ENCODE results near the gene NAT16. TPM values are rescaled to one million over a fixed set of nuclear protein-coding genes. Genes with fewer than 3 reads are reported as not detected.

Gene NAT16
- total RNA-seq, 2 experiments from 2014 or later: not detected

DNA sequence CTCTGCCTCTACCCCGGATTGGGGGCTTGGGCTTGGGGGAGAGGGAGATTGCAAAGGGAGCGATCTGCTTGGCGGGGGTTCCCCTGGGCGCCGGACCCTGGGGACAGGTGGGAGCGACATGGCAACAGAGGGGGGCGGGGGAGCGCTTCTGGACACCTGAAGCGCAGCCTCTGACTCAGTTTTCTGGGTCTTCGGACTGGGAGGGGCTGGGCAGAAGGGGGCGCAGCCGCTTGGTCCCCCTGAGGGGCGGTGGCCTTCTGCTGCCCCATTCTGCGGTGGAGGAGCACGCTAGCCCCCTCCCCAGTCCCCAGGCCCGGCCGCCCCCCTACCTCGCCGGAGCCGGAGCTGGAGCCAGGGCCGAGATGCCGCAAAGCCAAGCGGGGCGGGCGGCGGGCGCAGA, 380 bp downstream of the NAT16 start:
- ATAC-seq (no peak), DNase-seq (no peak)
- ChIA-PET POLR2A (no interaction called here), CTCF (interaction anchor here (1.8 kb wide), 1 partner anchor 36 kb away, joined by 5 read pairs; no protein-coding TSS in a partner anchor)
- no peaks in the 10 kb centered on the region for H3K36me3 Mint-ChIP-seq (ENCODE audit: low read depth)
- H3K4me1 Mint-ChIP-seq (ENCODE audit: low read depth): peaks cover 2% of the 10 kb centered on the region
- H3K4me3 Mint-ChIP-seq: no peak overlapping the region
- H3K27ac Mint-ChIP-seq: no peak overlapping the region
- H3K9me3 Mint-ChIP-seq (ENCODE audit: insufficient read depth): no peaks in the 10 kb centered on the region
- peaks cover 65% of the 10 kb centered on the region for H3K27me3 Mint-ChIP-seq (ENCODE audit: low read depth)

- CTCF ChIA-PET: no interaction called here
- POLR2A ChIA-PET: no interaction called here
- no peak overlapping the region for H3K27ac Mint-ChIP-seq
- H3K9me3 Mint-ChIP-seq (ENCODE audit: insufficient read depth): no peaks in the 10 kb centered on the region
- H3K4me3 Mint-ChIP-seq: no peak overlapping the region
- ATAC-seq (no peak), DNase-seq (no peak)
- H3K27me3 Mint-ChIP-seq (ENCODE audit: low read depth): peaks cover 70% of the 10 kb centered on the region
- H3K4me1 Mint-ChIP-seq (ENCODE audit: low read depth): peaks cover 8% of the 10 kb centered on the region
- no peaks in the 10 kb centered on the region for H3K36me3 Mint-ChIP-seq (ENCODE audit: low read depth)
Observed at GRCh38 chr7:101179117-101179516, 976 bp downstream of the NAT16 start.

DNA sequence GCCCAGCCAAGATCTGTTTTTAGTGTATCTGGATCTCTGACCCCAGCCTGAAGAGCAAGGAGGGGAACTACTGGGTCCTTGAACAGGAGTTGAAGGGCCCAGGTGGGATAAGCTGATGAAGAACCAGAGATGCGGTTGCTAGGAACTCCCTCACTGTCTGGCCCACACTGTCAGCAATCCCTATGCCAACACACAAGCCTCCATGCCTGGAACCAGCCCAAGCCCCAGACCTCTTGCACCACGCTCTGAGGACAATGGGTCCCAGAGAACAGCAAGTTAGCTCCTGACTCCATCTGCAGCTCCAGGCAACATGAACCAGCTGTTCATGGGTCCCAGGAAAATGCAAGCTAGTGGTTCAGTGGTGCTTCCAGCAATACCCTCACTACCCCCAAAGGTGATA, 2.4 kb downstream of the NAT16 start:
- no peak for ATAC-seq
- CTCF ChIA-PET: interaction anchor here (1.1 to 2.7 kb wide), 4 partner anchors 10 to 40 kb away, joined by 3 to 14 read pairs (median 8); partner anchors contain the start of genes PLOD3 and ZNHIT1
- H3K27ac Mint-ChIP-seq: no peak overlapping the region
- POLR2A ChIA-PET: no interaction called here
- no peak overlapping the region for H3K4me3 Mint-ChIP-seq
- peaks cover 18% of the 10 kb centered on the region for H3K4me1 Mint-ChIP-seq (ENCODE audit: low read depth)
- no peaks in the 10 kb centered on the region for H3K36me3 Mint-ChIP-seq (ENCODE audit: low read depth)
- peaks cover 80% of the 10 kb centered on the region for H3K27me3 Mint-ChIP-seq (ENCODE audit: low read depth)
- no peaks in the 10 kb centered on the region for H3K9me3 Mint-ChIP-seq (ENCODE audit: insufficient read depth)
- no peak for DNase-seq

DNA sequence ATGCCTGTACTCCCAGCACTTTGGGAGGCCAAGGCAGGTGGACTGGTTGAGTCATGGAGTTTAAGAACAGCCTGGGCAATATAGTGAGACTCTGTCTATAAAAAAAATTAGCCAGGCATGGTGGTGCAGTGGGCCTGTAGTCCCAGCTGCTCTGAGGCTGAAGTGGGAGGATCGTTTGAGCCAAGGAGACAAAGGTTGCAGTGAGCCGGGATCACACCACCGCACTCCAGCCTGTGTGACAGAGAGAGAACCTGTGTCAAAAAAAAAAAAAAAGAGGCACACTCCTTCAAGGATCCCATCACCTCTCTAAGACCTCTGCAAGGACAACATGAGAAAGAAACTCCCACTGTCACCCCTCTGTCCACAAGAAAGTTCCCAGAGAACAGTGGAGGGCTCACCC, 4.4 kb downstream of the NAT16 start:
- Mint-ChIP-seq H3K4me1 (ENCODE audit: low read depth) (peaks cover 33% of the 10 kb centered on the region), H3K27ac (no peak overlapping the region), H3K36me3 (ENCODE audit: low read depth) (no peaks in the 10 kb centered on the region), H3K4me3 (no peak overlapping the region), H3K9me3 (ENCODE audit: insufficient read depth) (no peaks in the 10 kb centered on the region), H3K27me3 (ENCODE audit: low read depth) (peaks cover 83% of the 10 kb centered on the region)
- ChIA-PET CTCF (interaction anchor here (2.7 to 2.8 kb wide), 2 partner anchors 17 to 32 kb away, joined by 14 to 19 read pairs; no protein-coding TSS in a partner anchor), POLR2A (no interaction called here)
- no peak for DNase-seq
- ATAC-seq: no peak

DNA sequence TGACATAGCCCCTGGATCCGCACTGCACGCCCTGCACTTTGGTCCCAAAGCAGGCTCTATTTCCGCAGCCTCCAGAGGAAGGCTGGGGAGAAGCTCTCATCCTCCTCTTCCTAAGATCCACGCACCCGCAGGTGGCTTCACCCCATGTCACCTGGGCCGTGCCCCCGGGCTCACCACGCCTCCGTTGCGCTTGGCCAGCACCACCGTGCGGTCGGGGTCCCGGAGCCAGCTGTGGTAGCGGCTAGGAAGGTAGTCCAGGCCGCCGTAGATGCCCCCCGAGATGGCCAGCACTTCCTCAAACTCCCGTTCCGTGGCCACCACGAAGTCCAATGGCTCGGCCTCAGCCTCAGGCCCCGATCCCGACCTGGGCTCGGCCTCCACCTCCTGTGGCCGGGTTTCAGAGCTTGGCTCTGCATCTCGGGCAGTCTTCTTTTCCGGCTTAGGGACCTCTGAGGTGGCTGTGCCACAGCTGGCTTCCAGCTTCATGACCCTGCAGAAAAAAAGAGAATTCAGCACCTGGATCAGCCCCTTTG, 5.7 kb downstream of the NAT16 start:
- ATAC-seq: no peak
- H3K36me3 Mint-ChIP-seq (ENCODE audit: low read depth): no peaks in the 10 kb centered on the region
- POLR2A ChIA-PET: interaction anchor here (1.2 to 1.3 kb wide), 2 partner anchors 9 to 43 kb away, joined by 3 read pairs; partner anchors contain the start of genes VGF and ZNHIT1
- H3K4me3 Mint-ChIP-seq: peak overlapping the region; percentile 49
- CTCF ChIA-PET: interaction anchor here (0.7 to 2.8 kb wide), 8 partner anchors 9 to 116 kb away, joined by 3 to 34 read pairs (median 6); partner anchors contain the start of gene VGF
- no peak for DNase-seq
- H3K27me3 Mint-ChIP-seq (ENCODE audit: low read depth): peaks cover 83% of the 10 kb centered on the region
- H3K4me1 Mint-ChIP-seq (ENCODE audit: low read depth): peaks cover 46% of the 10 kb centered on the region
- H3K27ac Mint-ChIP-seq: no peak overlapping the region
- H3K9me3 Mint-ChIP-seq (ENCODE audit: insufficient read depth): no peaks in the 10 kb centered on the region

DNA sequence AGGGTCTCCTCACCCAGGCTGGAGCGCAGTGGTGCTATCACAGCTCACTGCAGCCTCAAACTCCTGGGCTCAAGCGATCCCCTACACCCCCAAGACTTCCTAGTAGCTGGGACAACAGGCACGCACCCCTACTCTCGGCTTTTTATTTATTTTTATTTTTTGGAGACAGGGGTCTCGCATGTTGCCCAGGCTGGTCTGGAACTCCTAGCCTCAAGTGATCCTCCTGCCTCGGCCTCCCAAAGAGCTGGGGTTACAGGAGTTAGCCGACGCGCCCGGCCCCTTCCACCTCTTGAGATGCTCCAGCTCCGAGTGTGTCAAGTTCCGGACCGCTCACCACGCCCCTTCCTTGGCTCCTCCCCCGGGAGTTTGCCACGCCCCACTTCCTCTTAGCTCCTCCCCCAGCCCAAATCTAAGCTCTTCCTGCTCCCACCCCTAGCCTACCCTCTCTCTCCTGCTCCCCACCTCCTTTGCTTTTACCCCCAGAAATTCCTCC, 6.3 kb downstream of the NAT16 start:
- Mint-ChIP-seq H3K36me3 (ENCODE audit: low read depth) (no peaks in the 10 kb centered on the region), H3K27ac (no peak overlapping the region), H3K27me3 (ENCODE audit: low read depth) (peaks cover 82% of the 10 kb centered on the region), H3K4me1 (ENCODE audit: low read depth) (peaks cover 49% of the 10 kb centered on the region), H3K4me3 (peak overlapping the region; percentile 49), H3K9me3 (ENCODE audit: insufficient read depth) (no peaks in the 10 kb centered on the region)
- CTCF ChIA-PET: interaction anchor here (0.7 to 2.8 kb wide), 9 partner anchors 9 to 117 kb away, joined by 3 to 34 read pairs (median 5); partner anchors contain the start of gene VGF
- POLR2A ChIA-PET: interaction anchor here (0.7 to 1.3 kb wide), 3 partner anchors 9 to 44 kb away, joined by 3 read pairs; partner anchors contain the start of genes VGF and ZNHIT1
- DNase-seq: peak; percentile 81
- ATAC-seq: peak; percentile 65

- peaks cover 52% of the 10 kb centered on the region for H3K4me1 Mint-ChIP-seq (ENCODE audit: low read depth)
- no peak overlapping the region for H3K4me3 Mint-ChIP-seq
- ChIA-PET POLR2A (interaction anchor here (0.7 to 1.3 kb wide), 3 partner anchors 8 to 45 kb away, joined by 3 read pairs; partner anchors contain the start of genes VGF and ZNHIT1), CTCF (interaction anchor here (0.7 to 2.8 kb wide), 9 partner anchors 8 to 117 kb away, joined by 3 to 34 read pairs (median 5); partner anchors contain the start of gene VGF)
- no peaks in the 10 kb centered on the region for H3K36me3 Mint-ChIP-seq (ENCODE audit: low read depth)
- no peak overlapping the region for H3K27ac Mint-ChIP-seq
- no peaks in the 10 kb centered on the region for H3K9me3 Mint-ChIP-seq (ENCODE audit: insufficient read depth)
- peaks cover 82% of the 10 kb centered on the region for H3K27me3 Mint-ChIP-seq (ENCODE audit: low read depth)
- DNase-seq (no peak), ATAC-seq (no peak)
Observed at GRCh38 chr7:101172854-101173751, 7.0 kb downstream of the NAT16 start.

DNA sequence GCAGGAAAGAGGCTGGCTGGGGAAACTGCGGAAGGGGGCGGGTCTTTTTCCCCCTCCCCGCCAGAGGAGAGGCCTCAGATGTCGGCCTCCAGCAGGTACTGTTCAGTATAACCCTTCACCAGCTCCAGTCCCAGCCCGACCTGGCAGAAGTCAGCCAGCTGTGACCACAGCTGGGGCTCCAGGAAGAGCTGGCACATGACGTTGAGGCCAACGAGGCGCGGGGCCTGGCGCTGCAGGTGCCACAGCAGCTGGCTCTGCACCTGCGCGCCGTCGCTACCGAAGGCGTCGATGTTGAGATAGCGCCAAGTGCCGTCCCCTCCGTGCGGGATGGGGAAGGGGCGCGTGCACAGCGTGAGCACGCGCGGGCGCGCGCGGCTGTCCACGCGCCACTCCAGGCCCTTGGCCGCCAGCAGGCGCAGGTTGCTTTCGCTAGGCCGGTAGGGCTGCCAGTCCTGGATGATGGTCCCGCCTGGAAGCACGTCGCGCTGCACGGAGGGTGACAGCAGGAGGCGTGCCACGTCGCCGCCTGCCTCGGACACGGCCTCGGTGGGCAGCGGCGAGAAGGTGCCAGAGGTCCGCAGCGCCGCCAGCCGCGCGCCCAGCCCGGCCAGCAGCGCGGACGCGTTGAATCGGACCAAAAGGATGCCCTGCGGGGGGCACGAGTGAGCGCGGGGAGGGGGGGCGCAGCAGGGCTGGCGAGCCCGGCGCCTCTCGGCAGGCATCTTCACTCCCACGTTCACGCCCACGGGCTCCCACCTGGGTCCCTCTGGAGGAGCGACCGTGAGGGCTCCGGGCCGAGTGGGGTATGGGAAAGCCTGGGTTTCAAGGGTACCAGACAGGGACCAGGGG, 7.9 kb downstream of the NAT16 start:
- POLR2A ChIA-PET: no interaction called here
- no peaks in the 10 kb centered on the region for H3K36me3 Mint-ChIP-seq (ENCODE audit: low read depth)
- no peak for DNase-seq
- no peak for ATAC-seq
- peaks cover 52% of the 10 kb centered on the region for H3K4me1 Mint-ChIP-seq (ENCODE audit: low read depth)
- no peak overlapping the region for H3K4me3 Mint-ChIP-seq
- no peaks in the 10 kb centered on the region for H3K9me3 Mint-ChIP-seq (ENCODE audit: insufficient read depth)
- CTCF ChIA-PET: interaction anchor here (0.8 to 3.1 kb wide), 5 partner anchors 20 to 118 kb away, joined by 3 to 59 read pairs (median 6); no protein-coding TSS in a partner anchor
- peaks cover 83% of the 10 kb centered on the region for H3K27me3 Mint-ChIP-seq (ENCODE audit: low read depth)
- H3K27ac Mint-ChIP-seq: no peak overlapping the region

DNA sequence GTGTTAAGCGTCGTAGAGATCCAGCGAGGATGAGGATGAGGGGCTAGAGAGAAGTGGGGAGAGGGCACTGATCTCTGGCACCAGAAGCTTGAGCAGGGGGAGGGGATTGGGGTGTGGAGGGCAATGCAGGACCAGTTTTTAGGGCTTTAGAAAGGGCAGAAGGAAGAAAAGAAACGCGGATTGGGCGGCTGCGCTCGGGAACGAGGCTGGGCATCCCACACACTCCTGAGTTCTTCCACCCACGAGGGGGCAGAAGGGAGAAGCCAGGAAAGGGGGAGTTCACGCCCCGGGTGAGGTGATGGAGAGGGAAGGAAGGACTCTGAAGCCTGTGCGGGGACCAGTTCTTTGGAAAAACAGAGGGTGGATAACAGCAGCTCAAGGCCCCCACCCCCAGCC, 8.7 kb downstream of the NAT16 start:
- no peak overlapping the region for H3K4me3 Mint-ChIP-seq
- H3K9me3 Mint-ChIP-seq (ENCODE audit: insufficient read depth): no peaks in the 10 kb centered on the region
- CTCF ChIA-PET: interaction anchor here (0.8 to 3.1 kb wide), 9 partner anchors 13 to 119 kb away, joined by 3 to 59 read pairs (median 6); no protein-coding TSS in a partner anchor
- no peaks in the 10 kb centered on the region for H3K36me3 Mint-ChIP-seq (ENCODE audit: low read depth)
- POLR2A ChIA-PET: no interaction called here
- H3K27ac Mint-ChIP-seq: no peak overlapping the region
- DNase-seq (no peak), ATAC-seq (no peak)
- peaks cover 84% of the 10 kb centered on the region for H3K27me3 Mint-ChIP-seq (ENCODE audit: low read depth)
- H3K4me1 Mint-ChIP-seq (ENCODE audit: low read depth): peaks cover 57% of the 10 kb centered on the region

DNA sequence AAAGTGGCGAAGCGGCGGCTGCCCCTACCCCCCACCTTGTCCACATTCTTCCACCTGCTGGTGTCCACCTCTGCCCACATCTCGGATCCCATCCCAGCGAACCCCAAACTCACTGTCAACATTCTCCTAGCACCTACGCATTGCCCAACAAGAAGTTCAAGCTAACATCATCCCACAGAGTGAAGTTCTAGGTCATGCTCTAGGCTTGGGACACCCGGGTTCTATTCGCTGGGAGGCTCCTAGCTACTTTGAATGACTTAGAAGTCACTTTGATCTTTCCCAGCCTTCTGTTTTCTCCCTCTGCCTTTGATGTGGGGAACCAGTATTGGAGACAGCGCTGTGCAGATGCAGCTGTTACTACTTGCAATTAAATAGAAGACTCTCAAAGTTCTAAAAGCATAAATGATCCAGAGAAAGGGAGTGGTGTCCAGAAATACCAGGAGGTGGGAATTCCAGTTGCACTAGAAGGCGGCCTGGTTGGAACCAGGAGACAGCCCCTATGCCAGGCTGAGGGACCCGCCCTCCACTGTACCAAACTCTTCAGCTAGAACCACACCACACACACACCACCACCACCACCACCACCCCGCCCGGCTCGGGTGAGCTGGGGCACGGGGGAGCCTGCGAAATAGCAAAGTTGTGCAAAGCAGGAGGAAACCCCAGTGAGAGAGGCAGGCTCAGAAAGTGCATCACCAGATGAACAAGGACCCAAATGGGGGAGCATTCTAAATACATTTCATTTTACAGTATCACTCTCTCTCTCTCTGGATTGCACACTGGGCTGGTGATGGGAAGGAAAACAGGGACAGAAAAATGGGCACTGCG, 9.3 kb downstream of the NAT16 start:
- H3K4me3 Mint-ChIP-seq: no peak overlapping the region
- peaks cover 85% of the 10 kb centered on the region for H3K27me3 Mint-ChIP-seq (ENCODE audit: low read depth)
- no peak overlapping the region for H3K27ac Mint-ChIP-seq
- no peak for DNase-seq
- H3K9me3 Mint-ChIP-seq (ENCODE audit: insufficient read depth): no peaks in the 10 kb centered on the region
- POLR2A ChIA-PET: no interaction called here
- ATAC-seq: no peak
- CTCF ChIA-PET: interaction anchor here (0.6 to 3.1 kb wide), 13 partner anchors 12 to 120 kb away, joined by 3 to 59 read pairs (median 5); partner anchors contain the start of genes PLOD3, SERPINE1 and ZNHIT1
- peaks cover 62% of the 10 kb centered on the region for H3K4me1 Mint-ChIP-seq (ENCODE audit: low read depth)
- H3K36me3 Mint-ChIP-seq (ENCODE audit: low read depth): no peaks in the 10 kb centered on the region

Data from activated CD8-positive, alpha-beta T cell treated with anti-CD3 and anti-CD28 coated beads, Interleukin-2, amount 10 ng/mL, durations not matched to agents 7 days and 5 days (primary cell).